Esophagus (tissue), 2 donors: ENCODE measurements around the gene ZSCAN5B. TPM values are rescaled to one million over a fixed set of nuclear protein-coding genes. Genes with fewer than 3 reads are reported as not detected.
"Not testable (repeated sequence)": the region's sequence is repeated elsewhere in the genome, so short reads cannot be mapped to it uniquely, and the experiment has no call there.

ENCODE experiments used
- H3K27ac ChIP-seq, 2 donors: one replicate each; pipeline ENCODE4 v1.5.1; 2013; ENCODE audit warnings: low read depth in 2 of 2, mild to moderate bottlenecking in 2 of 2, inconsistent platforms in 1 of 2, low read length in 1 of 2, moderate library complexity in 1 of 2
- H3K27me3 ChIP-seq, 2 donors: one replicate each; pipeline ENCODE4 v1.6.1; 2013; ENCODE audit warnings: low read length in 2 of 2, control low read depth in 1 of 2, mild to moderate bottlenecking in 1 of 2; ENCODE audit not compliant: insufficient read depth in 2 of 2, control insufficient read depth in 1 of 2
- H3K36me3 ChIP-seq, 2 donors: one replicate each; pipeline ENCODE4 v1.6.1; 2013; ENCODE audit warnings: low read length in 1 of 2; ENCODE audit not compliant: control insufficient read depth in 2 of 2, insufficient read depth in 2 of 2
- H3K4me1 ChIP-seq, 2 donors: one replicate each; pipeline ENCODE4 v1.6.1; 2013; ENCODE audit warnings: low read length in 1 of 2; ENCODE audit not compliant: control insufficient read depth in 2 of 2, insufficient read depth in 2 of 2
- H3K4me3 ChIP-seq, 2 donors: one replicate each; pipeline ENCODE4 v1.5.1; 2013; ENCODE audit warnings: low read length in 2 of 2, mild to moderate bottlenecking in 2 of 2, low read depth in 1 of 2, moderate library complexity in 1 of 2
- H3K9me3 ChIP-seq, 2 donors: one replicate each; pipeline ENCODE4 v1.6.1; 2013; ENCODE audit warnings: mild to moderate bottlenecking in 2 of 2, low read depth in 1 of 2, low read length in 1 of 2, moderate library complexity in 1 of 2; ENCODE audit not compliant: control insufficient read depth in 2 of 2, insufficient read depth in 1 of 2
- WGBS, 2 donors: extraction: QIAGEN DNeasy Blood & Tissue Kit; methylation state at CpG; one replicate each; pipeline ENCODE4 v1.1.7; 2013; 5-methylcytosine and 5-hydroxymethylcytosine counted together
- polyA plus RNA-seq, 2 donors: library from polyadenylated mRNA; stranded (reverse); fragments of 200-250 nt; gene quantifications; one replicate each; pipeline ENCODE4 v1.2.3, GENCODE V29; 2013
- donor health status: healthy with polysubstance abuse.
- donor health status: Bipolar disorder and iron deficiency.

The ZSCAN5B gene, protein sequence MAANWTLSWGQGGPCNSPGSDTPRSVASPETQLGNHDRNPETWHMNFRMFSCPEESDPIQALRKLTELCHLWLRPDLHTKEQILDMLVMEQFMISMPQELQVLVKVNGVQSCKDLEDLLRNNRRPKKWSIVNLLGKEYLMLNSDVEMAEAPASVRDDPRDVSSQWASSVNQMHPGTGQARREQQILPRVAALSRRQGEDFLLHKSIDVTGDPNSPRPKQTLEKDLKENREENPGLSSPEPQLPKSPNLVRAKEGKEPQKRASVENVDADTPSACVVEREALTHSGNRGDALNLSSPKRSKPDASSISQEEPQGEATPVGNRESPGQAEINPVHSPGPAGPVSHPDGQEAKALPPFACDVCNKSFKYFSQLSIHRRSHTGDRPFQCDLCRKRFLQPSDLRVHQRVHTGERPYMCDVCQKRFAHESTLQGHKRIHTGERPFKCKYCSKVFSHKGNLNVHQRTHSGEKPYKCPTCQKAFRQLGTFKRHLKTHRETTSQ
- polyA plus RNA-seq = under 1 TPM; 0.01 to 0.04 TPM

GRCh38 chr19:56197646-56198045 lies at the start of gene ZSCAN5B:
ZSCAN5B (minus strand) TSS chr19:56197783; CDS start chr19:56193052, 4,731 bp downstream.
- not testable (repeated sequence) for H3K4me3 ChIP-seq, H3K36me3 ChIP-seq, H3K9me3 ChIP-seq, H3K27me3 ChIP-seq, H3K27ac ChIP-seq, H3K4me1 ChIP-seq
- WGBS, 2 donors = 86 to 91% methylated on average over 23 of the region's 23 CpGs

DNA sequence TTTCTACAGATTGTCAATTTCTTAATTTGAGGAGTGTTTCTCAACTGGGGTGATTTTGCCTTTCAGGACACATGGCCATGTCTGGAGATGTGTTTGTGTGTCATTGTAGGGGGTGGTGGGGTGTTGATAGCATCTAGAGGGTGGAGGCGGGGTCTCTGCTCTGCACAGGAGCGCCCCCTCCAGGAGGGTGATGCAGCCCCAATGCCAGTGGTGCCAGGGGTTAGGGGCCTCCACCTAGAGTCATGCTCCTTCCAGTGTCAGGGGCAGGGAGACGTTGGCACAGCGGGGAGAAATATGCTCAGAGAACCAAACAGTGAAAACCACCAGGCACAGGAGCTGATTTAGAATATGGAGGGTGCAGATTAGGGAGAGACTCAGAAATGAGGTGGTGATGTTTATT lies 48.2 kb upstream of the ZSCAN5B start:
- not testable (repeated sequence) for H3K27ac ChIP-seq, H3K4me3 ChIP-seq
- WGBS, 2 donors = 71 to 72% methylated on average over 4 of the region's 4 CpGs

DNA sequence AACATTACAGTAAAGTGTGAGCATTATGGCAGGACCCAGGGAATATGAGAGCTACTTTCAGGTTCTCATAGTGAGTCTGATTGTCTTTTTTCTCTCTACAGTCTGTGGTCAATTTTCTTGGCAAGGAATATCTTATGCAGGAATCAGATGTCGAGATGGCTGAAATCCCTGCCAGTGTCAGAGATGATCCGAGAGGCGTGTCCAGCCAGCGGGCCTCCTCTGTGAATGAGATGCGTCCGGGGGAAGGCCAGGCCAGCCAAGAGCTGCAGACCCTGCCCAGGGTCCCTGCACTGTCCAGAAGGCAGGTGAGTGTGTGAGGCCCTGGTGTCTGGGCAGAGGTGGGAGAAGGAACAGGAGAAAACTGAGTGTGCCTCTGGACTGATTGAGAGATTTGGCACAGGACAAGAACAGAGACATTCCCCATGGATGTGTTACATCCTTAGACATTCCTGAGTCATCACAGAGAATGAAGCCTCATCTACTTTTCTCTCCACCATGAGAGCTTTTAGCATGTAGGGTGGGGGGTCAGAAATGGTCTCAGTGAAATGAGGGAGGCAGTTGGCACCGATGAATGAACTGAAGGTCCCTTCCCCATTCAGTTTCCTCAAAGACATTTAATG lies 47.6 kb upstream of the ZSCAN5B start:
- Histone ChIP-seq H3K4me1 (no peaks in the 10 kb centered on the region), H3K9me3 (no peaks in the 10 kb centered on the region), H3K27ac (no peak overlapping the region), H3K36me3 (no peaks in the 10 kb centered on the region), H3K27me3 (no peaks in the 10 kb centered on the region), H3K4me3 (no peak overlapping the region)
- 86 to 88% methylated on average over 7 of the region's 7 CpGs for WGBS, 2 donors

More for the DNA sequence above, 48.2 kb upstream of the ZSCAN5B start:
- H3K9me3 ChIP-seq, H3K27me3 ChIP-seq, H3K36me3 ChIP-seq, H3K4me1 ChIP-seq: not testable (repeated sequence)

DNA sequence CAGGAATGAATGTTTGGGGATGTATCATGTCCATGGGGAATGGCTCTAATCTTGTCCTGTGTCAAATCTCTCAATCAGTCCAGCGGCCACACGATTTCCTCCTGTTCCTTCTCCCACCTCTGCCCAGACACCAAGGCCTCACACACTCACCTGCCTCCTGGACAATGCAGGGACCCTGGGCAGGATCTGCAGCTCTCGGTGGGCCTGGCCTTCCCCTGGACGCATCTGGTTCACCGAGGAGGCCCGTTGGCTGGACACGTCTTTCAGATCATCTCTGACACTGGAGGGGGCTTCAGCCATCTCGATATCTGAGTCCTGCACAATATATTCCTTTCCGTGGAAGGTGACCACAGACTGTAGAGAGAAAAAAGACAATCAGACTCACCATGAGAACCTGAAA lies 25.9 kb upstream of the ZSCAN5B start:
- Histone ChIP-seq H3K27me3 (no peaks in the 10 kb centered on the region), H3K9me3 (no peaks in the 10 kb centered on the region), H3K27ac (no peak overlapping the region), H3K4me1 (no peaks in the 10 kb centered on the region), H3K4me3 (no peak overlapping the region), H3K36me3 (peaks cover 0 to 7% of the 10 kb centered on the region in 2 donors)
- 94 to 97% methylated on average over 9 of the region's 9 CpGs for WGBS, 2 donors

DNA sequence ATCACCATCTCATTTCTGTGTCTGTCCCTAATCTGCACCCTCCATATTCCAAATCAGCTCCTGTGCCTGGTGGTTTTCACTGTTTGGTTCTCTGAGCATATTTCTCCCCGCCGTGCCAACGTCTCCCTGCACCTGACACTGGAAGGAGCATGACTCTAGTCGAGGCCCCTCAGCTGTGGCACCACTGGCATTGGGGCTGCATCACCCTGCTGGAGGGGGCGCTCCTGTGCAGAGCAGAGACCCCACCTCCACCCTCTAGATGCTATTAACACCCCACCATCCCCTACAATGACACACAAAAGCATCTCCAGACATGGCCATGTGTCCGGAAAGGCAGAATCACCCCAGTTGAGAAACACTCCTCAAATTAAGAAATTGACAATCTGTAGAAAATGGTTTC lies 25.3 kb upstream of the ZSCAN5B start:
- WGBS, 2 donors = 77 to 80% methylated on average over 6 of the region's 6 CpGs
- H3K27me3 ChIP-seq = no peaks in the 10 kb centered on the region
- no peak overlapping the region for H3K27ac ChIP-seq
- H3K9me3 ChIP-seq = no peaks in the 10 kb centered on the region
- no peak overlapping the region for H3K4me3 ChIP-seq
- no peaks in the 10 kb centered on the region for H3K4me1 ChIP-seq
- peaks cover 0 to 7% of the 10 kb centered on the region in 2 donors for H3K36me3 ChIP-seq

- Histone ChIP-seq H3K4me3 (no peak overlapping the region), H3K9me3 (no peaks in the 10 kb centered on the region), H3K27ac (no peak overlapping the region), H3K27me3 (no peaks in the 10 kb centered on the region), H3K36me3 (peaks cover 0 to 7% of the 10 kb centered on the region in 2 donors), H3K4me1 (peaks cover 1 to 4% of the 10 kb centered on the region in 2 donors)
- WGBS, 2 donors = 93 to 94% methylated on average over 14 of the region's 14 CpGs
Observed at GRCh38 chr19:56221851-56222250, 24.3 kb upstream of the ZSCAN5B start.

- 64% methylated on average over 9 of the region's 9 CpGs for WGBS, 2 donors
- not testable (repeated sequence) for H3K9me3 ChIP-seq, H3K27me3 ChIP-seq, H3K4me3 ChIP-seq, H3K36me3 ChIP-seq, H3K4me1 ChIP-seq, H3K27ac ChIP-seq
Observed at GRCh38 chr19:56221442-56221841, 23.9 kb upstream of the ZSCAN5B start.

DNA sequence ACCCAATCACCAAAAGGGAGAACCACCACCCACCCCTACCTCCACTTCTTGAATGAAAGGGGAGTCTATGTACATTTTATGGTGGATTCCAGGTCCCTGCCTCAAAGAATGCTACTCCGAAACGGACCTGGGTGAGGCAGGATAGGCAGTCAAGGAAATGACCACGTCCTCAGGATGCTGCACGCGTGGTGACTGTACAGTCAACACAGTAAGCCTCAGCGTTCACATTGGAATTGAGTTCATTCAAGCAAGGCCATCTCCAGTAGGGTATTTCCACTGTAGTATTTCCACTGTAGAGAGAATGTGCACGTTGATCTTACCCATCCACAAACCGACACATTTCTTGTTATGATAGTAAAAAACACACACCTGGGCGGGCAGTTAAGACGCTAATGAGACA lies 21.4 kb upstream of the ZSCAN5B start:
- Histone ChIP-seq H3K27ac (no peak overlapping the region), H3K9me3 (no peaks in the 10 kb centered on the region), H3K4me3 (no peak overlapping the region), H3K27me3 (no peaks in the 10 kb centered on the region), H3K4me1 (peaks cover 4 to 6% of the 10 kb centered on the region in 2 donors), H3K36me3 (peaks cover 0 to 7% of the 10 kb centered on the region in 2 donors)
- WGBS, 2 donors = 87 to 90% methylated on average over 10 of the region's 10 CpGs

DNA sequence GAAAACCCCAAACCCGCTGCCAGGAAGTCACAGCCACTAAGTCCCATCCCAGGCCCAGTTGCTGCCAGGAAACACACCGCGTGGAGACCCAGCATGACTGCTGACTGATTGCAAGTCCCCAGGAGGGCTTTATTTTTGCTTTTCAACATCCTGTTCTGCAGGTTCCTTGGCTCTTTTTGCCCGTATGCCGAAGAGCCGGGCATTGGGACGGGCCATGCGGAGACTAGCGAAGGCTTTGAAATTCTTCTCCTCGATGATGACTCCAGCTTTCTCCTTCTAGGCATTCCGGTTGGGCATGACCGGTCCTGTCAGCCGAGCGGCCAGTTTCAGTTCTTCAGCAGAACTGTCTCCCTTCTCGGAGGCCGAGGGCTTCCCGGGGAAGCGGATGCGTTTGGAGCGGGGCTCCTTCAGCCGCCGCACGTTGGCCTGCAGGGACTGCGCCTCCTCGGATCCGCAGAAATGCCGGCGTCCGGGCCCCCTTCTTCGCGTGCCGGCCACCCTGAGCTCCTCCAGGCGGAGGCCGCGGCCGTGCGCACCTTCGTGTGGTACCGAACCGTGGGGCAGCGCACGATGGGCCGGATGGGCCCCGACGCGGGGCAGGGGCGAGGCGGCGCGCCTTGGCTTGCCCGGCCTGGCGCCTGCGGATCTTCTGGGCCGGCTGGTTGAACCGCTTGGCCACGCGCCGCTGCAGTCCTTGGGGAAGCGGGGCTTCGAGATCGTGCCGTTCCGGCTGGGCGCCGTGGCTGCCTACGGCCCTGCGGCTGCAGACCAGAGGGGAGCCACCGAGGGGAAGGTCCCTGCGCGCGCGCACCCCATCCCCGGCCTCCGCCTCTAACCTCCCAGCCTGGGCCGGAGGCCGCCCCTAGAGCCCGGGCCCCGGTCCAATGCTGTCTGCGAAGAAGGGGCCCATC lies 19.7 kb upstream of the ZSCAN5B start:
- Histone ChIP-seq H3K4me1 (peaks cover 4 to 6% of the 10 kb centered on the region in 2 donors), H3K27me3 (no peaks in the 10 kb centered on the region), H3K9me3 (no peaks in the 10 kb centered on the region), H3K4me3 (peak overlapping the region; percentile 40 to 47), H3K27ac (peak overlapping the region; percentile 85 to 86), H3K36me3 (peaks cover 0 to 5% of the 10 kb centered on the region in 2 donors)
- 5 to 7% methylated on average over 67 to 79 of the region's 79 CpGs for WGBS, 2 donors
